ENCODE measurements around the gene SGCD. TPM values are rescaled to one million over a fixed set of nuclear protein-coding genes. Genes with fewer than 3 reads are reported as not detected.

SGCD gene
- total RNA-seq, 1 experiment from 2014 or later: not detected

DNA sequence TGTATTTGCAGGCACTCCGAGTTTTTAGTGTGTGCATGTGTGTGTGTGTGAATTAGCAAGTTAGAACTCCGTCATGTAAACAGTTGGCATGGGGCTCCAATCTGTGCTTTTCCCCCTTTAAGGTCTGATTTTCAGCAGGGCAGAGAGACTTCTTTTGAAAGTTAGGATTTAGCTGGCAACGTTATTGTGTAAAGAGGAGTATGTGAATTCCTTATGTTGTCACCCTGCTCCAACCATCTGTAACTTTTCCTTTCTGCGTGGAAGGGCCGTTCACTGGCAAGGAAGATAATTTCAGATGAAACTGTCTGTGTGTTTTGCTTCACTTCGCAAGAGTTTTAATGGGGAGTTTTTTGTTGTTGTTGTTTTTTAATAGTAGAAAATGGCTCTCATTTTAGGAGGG is 332 bp downstream of the SGCD start:
- no peak for TF ChIP-seq CTCF (IDR thresholded peaks at IDR 0.05 in 2 of 3, conservative IDR thresholded peaks at IDR 0.05 in 1 of 3; ENCODE audit: borderline replicate concordance in 1 of 3, insufficient read depth in 1 of 3, low read depth in 2 of 3, low read length in 2 of 3)
- no peak for TF ChIP-seq TCF7L2 (IDR thresholded peaks at IDR 0.05; ENCODE audit: borderline replicate concordance, extremely low read depth, insufficient read depth, insufficient read length)
- TF ChIP-seq FOSL1 (IDR thresholded peaks at IDR 0.05; ENCODE audit: low read depth): no peak
- TF ChIP-seq SRF (IDR thresholded peaks at IDR 0.05; ENCODE audit: low read depth): no peak
- TF ChIP-seq POLR2AphosphoS5 (IDR thresholded peaks at IDR 0.05; ENCODE audit: low read depth, low read length): no peak
- TF ChIP-seq, protein P1, sequence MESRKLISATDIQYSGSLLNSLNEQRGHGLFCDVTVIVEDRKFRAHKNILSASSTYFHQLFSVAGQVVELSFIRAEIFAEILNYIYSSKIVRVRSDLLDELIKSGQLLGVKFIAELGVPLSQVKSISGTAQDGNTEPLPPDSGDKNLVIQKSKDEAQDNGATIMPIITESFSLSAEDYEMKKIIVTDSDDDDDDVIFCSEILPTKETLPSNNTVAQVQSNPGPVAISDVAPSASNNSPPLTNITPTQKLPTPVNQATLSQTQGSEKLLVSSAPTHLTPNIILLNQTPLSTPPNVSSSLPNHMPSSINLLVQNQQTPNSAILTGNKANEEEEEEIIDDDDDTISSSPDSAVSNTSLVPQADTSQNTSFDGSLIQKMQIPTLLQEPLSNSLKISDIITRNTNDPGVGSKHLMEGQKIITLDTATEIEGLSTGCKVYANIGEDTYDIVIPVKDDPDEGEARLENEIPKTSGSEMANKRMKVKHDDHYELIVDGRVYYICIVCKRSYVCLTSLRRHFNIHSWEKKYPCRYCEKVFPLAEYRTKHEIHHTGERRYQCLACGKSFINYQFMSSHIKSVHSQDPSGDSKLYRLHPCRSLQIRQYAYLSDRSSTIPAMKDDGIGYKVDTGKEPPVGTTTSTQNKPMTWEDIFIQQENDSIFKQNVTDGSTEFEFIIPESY (IDR thresholded peaks at IDR 0.05; ENCODE audit: extremely low read depth, insufficient replicate concordance, low read length): no peak
- no peak for TF ChIP-seq ZNF274 (IDR thresholded peaks at IDR 0.05; ENCODE audit: low read depth, low read length)
- TF ChIP-seq, protein P2, sequence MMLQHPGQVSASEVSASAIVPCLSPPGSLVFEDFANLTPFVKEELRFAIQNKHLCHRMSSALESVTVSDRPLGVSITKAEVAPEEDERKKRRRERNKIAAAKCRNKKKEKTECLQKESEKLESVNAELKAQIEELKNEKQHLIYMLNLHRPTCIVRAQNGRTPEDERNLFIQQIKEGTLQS (IDR thresholded peaks at IDR 0.05): no peak
- TF ChIP-seq JUND (IDR thresholded peaks at IDR 0.05): no peak
- no peak for TF ChIP-seq CBX3 (IDR thresholded peaks at IDR 0.05; ENCODE audit: low read depth)
- TF ChIP-seq SIN3A (IDR thresholded peaks at IDR 0.05; ENCODE audit: low read depth): no peak
- TF ChIP-seq ELF1 (IDR thresholded peaks at IDR 0.05; ENCODE audit: borderline replicate concordance, low read depth): no peak
- TF ChIP-seq YY1 (IDR thresholded peaks at IDR 0.05; ENCODE audit: extremely low read depth, insufficient replicate concordance, low read depth, low read length): no peak
- no peak for TF ChIP-seq ZFX (IDR thresholded peaks at IDR 0.05)
- no peak for TF ChIP-seq POLR2A (IDR thresholded peaks at IDR 0.05; ENCODE audit: borderline replicate concordance, extremely low read depth, insufficient read depth, insufficient read length)
- no peak for TF ChIP-seq SP1 (IDR thresholded peaks at IDR 0.05; ENCODE audit: low read depth)
- DNase-seq (ENCODE audit: low read depth, low spot score) (no peak), ATAC-seq (no peak)
- H2AFZ ChIP-seq (ENCODE audit: low read depth, low read length, poor library complexity, severe bottlenecking): no peak overlapping the region
- no peaks in the 10 kb centered on the region for H4K20me1 ChIP-seq (ENCODE audit: insufficient read depth)
- H3K27ac ChIP-seq (ENCODE audit: low read depth, low read length): no peak overlapping the region
- H3K9me3 ChIP-seq (ENCODE audit: control insufficient read depth in 1 of 2, insufficient read depth in 1 of 2, low read depth in 1 of 2, low read length in 2 of 2): peaks cover 0 to 3% of the 10 kb centered on the region in 2 experiments; a peak in 2 of 4 replicates
- no peak overlapping the region for H3K4me2 ChIP-seq (ENCODE audit: low read length)
- ChIA-PET POLR2A (no interaction called here), RAD21 (ENCODE audit: low non-redundant PET in 1 of 2, low total read pairs in 2 of 2, uncharacterized antibody in 2 of 2, unreplicated experiment in 2 of 2) (no interaction called here), CTCF (no interaction called here)
- H3K9me2 ChIP-seq (ENCODE audit: insufficient read depth): no peaks in the 10 kb centered on the region
- H3K27me3 ChIP-seq (ENCODE audit: insufficient read depth, low read length): no peaks in the 10 kb centered on the region
- H3K79me2 ChIP-seq (ENCODE audit: insufficient read depth, low read length): no peaks in the 10 kb centered on the region
- H3K4me1 ChIP-seq (ENCODE audit: control insufficient read depth in 1 of 2, insufficient read depth in 2 of 2, low read length in 2 of 2): no peaks in the 10 kb centered on the region
- intact Hi-C loops (cut with micrococcal nuclease): no loop called here
- H3K9ac ChIP-seq (ENCODE audit: low read length): no peak overlapping the region
- no TSS peak for BruUV-seq (replicated peaks)
- no peaks in the 10 kb centered on the region for H3K36me3 ChIP-seq (ENCODE audit: control insufficient read depth in 1 of 2, insufficient read depth in 2 of 2, low read length in 2 of 2)
- H3K4me3 ChIP-seq (replicated peaks in 1 of 2; ENCODE audit: low read depth in 1 of 2, low read length in 2 of 2): no peak overlapping the region

Data from HCT116 (cell line).